ENCODE results near the gene RPS6KC1.

RPS6KC1 gene

GRCh38 chr1:213284626-213285025 lies 233.6 kb downstream of the RPS6KC1 start:
- TF ChIP-seq REST (IDR thresholded peaks at IDR 0.05; ENCODE audit: low read depth) (no peak), USF1 (IDR thresholded peaks at IDR 0.05) (no peak), CREB1 (IDR thresholded peaks at IDR 0.05; ENCODE audit: low read depth) (no peak), CEBPB (IDR thresholded peaks at IDR 0.05) (no peak), ZBTB7A (IDR thresholded peaks at IDR 0.05; ENCODE audit: low read depth) (no peak), TAF1 (IDR thresholded peaks at IDR 0.05; ENCODE audit: low read depth) (no peak), EP300 (IDR thresholded peaks at IDR 0.05; ENCODE audit: borderline replicate concordance) (no peak), TCF12 (IDR thresholded peaks at IDR 0.05; ENCODE audit: low read depth) (no peak), FOXM1 (IDR thresholded peaks at IDR 0.05; ENCODE audit: borderline replicate concordance, low read depth) (no peak), RAD21 (IDR thresholded peaks at IDR 0.05; ENCODE audit: low read depth) (no peak), TEAD4 (IDR thresholded peaks at IDR 0.05) (no peak), NFIC (IDR thresholded peaks at IDR 0.05) (no peak), MAX (IDR thresholded peaks at IDR 0.05) (no peak), EGR1 (IDR thresholded peaks at IDR 0.05) (no peak), YY1 (IDR thresholded peaks at IDR 0.05; ENCODE audit: low read depth) (no peak)

GRCh38 chr1:213286235-213286634 lies 235.2 kb downstream of the RPS6KC1 start:
- TF ChIP-seq TAF1 (IDR thresholded peaks at IDR 0.05; ENCODE audit: low read depth) (no peak), FOXM1 (IDR thresholded peaks at IDR 0.05; ENCODE audit: borderline replicate concordance, low read depth) (no peak), TCF12 (IDR thresholded peaks at IDR 0.05; ENCODE audit: low read depth) (no peak), NFIC (IDR thresholded peaks at IDR 0.05) (no peak), EGR1 (IDR thresholded peaks at IDR 0.05) (no peak), RAD21 (IDR thresholded peaks at IDR 0.05; ENCODE audit: low read depth) (no peak), ZBTB7A (IDR thresholded peaks at IDR 0.05; ENCODE audit: low read depth) (no peak), YY1 (IDR thresholded peaks at IDR 0.05; ENCODE audit: low read depth) (no peak), USF1 (IDR thresholded peaks at IDR 0.05) (no peak), EP300 (IDR thresholded peaks at IDR 0.05; ENCODE audit: borderline replicate concordance) (no peak), MAX (IDR thresholded peaks at IDR 0.05) (no peak), REST (IDR thresholded peaks at IDR 0.05; ENCODE audit: low read depth) (no peak), CREB1 (IDR thresholded peaks at IDR 0.05; ENCODE audit: low read depth) (no peak), CEBPB (IDR thresholded peaks at IDR 0.05) (no peak), TEAD4 (IDR thresholded peaks at IDR 0.05) (no peak)

- TF ChIP-seq TAF1 (IDR thresholded peaks at IDR 0.05; ENCODE audit: low read depth) (no peak), EGR1 (IDR thresholded peaks at IDR 0.05) (no peak), REST (IDR thresholded peaks at IDR 0.05; ENCODE audit: low read depth) (no peak), CEBPB (IDR thresholded peaks at IDR 0.05) (peak; percentile 93)
Observed at GRCh38 chr1:213287987-213288386, 236.9 kb downstream of the RPS6KC1 start.

- TF ChIP-seq EP300 (IDR thresholded peaks at IDR 0.05; ENCODE audit: borderline replicate concordance) (no peak), TCF12 (IDR thresholded peaks at IDR 0.05; ENCODE audit: low read depth) (no peak), FOXM1 (IDR thresholded peaks at IDR 0.05; ENCODE audit: borderline replicate concordance, low read depth) (no peak), REST (IDR thresholded peaks at IDR 0.05; ENCODE audit: low read depth) (no peak), ZBTB7A (IDR thresholded peaks at IDR 0.05; ENCODE audit: low read depth) (no peak), MAX (IDR thresholded peaks at IDR 0.05) (no peak), YY1 (IDR thresholded peaks at IDR 0.05; ENCODE audit: low read depth) (no peak), NFIC (IDR thresholded peaks at IDR 0.05) (no peak), RAD21 (IDR thresholded peaks at IDR 0.05; ENCODE audit: low read depth) (no peak), TEAD4 (IDR thresholded peaks at IDR 0.05) (no peak), CEBPB (IDR thresholded peaks at IDR 0.05) (no peak), TAF1 (IDR thresholded peaks at IDR 0.05; ENCODE audit: low read depth) (no peak)
Observed at GRCh38 chr1:213291526-213291925, 240.5 kb downstream of the RPS6KC1 start.

Data from Ishikawa (cell line).